Measurements from ENCODE around the gene AKR1D1. TPM values are rescaled to one million over a fixed set of nuclear protein-coding genes. Genes with fewer than 3 reads are reported as not detected.
A peak's percentile ranks its signal among the peaks of the same experiment; 100 is the strongest.
"Not testable (repeated sequence)": the region's sequence is repeated elsewhere in the genome, so short reads cannot be mapped to it uniquely, and the experiment has no call there.

Gene AKR1D1
- total RNA-seq, 1 donor from 2014 or later, result not detected

GRCh38 chr7:138120140-138120827 is 44.0 kb downstream of the AKR1D1 start:
- DNase-seq (ENCODE audit: low read depth, low spot score), result no peak

GRCh38 chr7:138122162-138122561 is 45.9 kb downstream of the AKR1D1 start:
- DNase-seq (ENCODE audit: low read depth, low spot score), result no peak

GRCh38 chr7:138125119-138125518 is 48.9 kb downstream of the AKR1D1 start:
- no peak for DNase-seq (ENCODE audit: low read depth, low spot score)

GRCh38 chr7:138125598-138126111 is 49.4 kb downstream of the AKR1D1 start:
- DNase-seq (ENCODE audit: low read depth, low spot score), result no peak

GRCh38 chr7:138126928-138127327 is 50.7 kb downstream of the AKR1D1 start:
- no peak for DNase-seq (ENCODE audit: low read depth, low spot score)

GRCh38 chr7:138127996-138128395 is 51.7 kb downstream of the AKR1D1 start:
- no peak for DNase-seq (ENCODE audit: low read depth, low spot score)

- no peak for DNase-seq (ENCODE audit: low read depth, low spot score)
Observed at GRCh38 chr7:138129551-138130165, 53.4 kb downstream of the AKR1D1 start.

- DNase-seq (ENCODE audit: low read depth, low spot score), result no peak
Observed at GRCh38 chr7:138137423-138138171, 61.3 kb downstream of the AKR1D1 start.

GRCh38 chr7:138138244-138138643 is 62.0 kb downstream of the AKR1D1 start:
- DNase-seq (ENCODE audit: low read depth, low spot score), result no peak

GRCh38 chr7:138142583-138143201 is 66.4 kb downstream of the AKR1D1 start:
- no peak for DNase-seq (ENCODE audit: low read depth, low spot score)

- DNase-seq (ENCODE audit: low read depth, low spot score), result no peak
Observed at GRCh38 chr7:138144958-138145357, 68.7 kb downstream of the AKR1D1 start.

GRCh38 chr7:138146221-138146620 is 70.0 kb downstream of the AKR1D1 start:
- DNase-seq (ENCODE audit: low read depth, low spot score), result not testable (repeated sequence)

GRCh38 chr7:138146757-138147734 is 70.8 kb downstream of the AKR1D1 start:
- DNase-seq (ENCODE audit: low read depth, low spot score), result not testable (repeated sequence)

- no peak for DNase-seq (ENCODE audit: low read depth, low spot score)
Observed at GRCh38 chr7:138151731-138152577, 75.7 kb downstream of the AKR1D1 start.

GRCh38 chr7:138154661-138155060 is 78.4 kb downstream of the AKR1D1 start:
- no peak for DNase-seq (ENCODE audit: low read depth, low spot score)

- DNase-seq (ENCODE audit: low read depth, low spot score), result no peak
Observed at GRCh38 chr7:138157702-138158101, 81.4 kb downstream of the AKR1D1 start.

GRCh38 chr7:138158739-138159528 is 82.7 kb downstream of the AKR1D1 start:
- DNase-seq (ENCODE audit: low read depth, low spot score), result no peak

GRCh38 chr7:138161600-138162081 is 85.4 kb downstream of the AKR1D1 start:
- peak; percentile 60 for DNase-seq (ENCODE audit: low read depth, low spot score)

GRCh38 chr7:138162236-138162635 is 86.0 kb downstream of the AKR1D1 start:
- DNase-seq (ENCODE audit: low read depth, low spot score), result no peak

Data from pulmonary artery endothelial cell (primary cell).